Right lobe of liver (tissue), 6 donors: ENCODE measurements around the gene GPR33. TPM values are rescaled to one million over a fixed set of nuclear protein-coding genes. Genes with fewer than 3 reads are reported as not detected.

Source experiments
- ATAC-seq, 4 donors: fragments of 200-7000 bp; cut with Tn5 transposase; one replicate each; pipeline ENCODE4 v1.9.1; 2020; ENCODE audit warnings: mild to moderate bottlenecking in 4 of 4, moderate library complexity in 4 of 4
- DNase-seq, 3 donors: peaks; one replicate each; pipeline ENCODE4 v3.0.0-alpha.2; 2020
- H3K27ac ChIP-seq, 3 donors: fragments of 200-600 bp; one replicate each; pipeline ENCODE4 v1.8.0; 2022
- H3K27me3 ChIP-seq, 2 donors: fragments of 200-600 bp; one replicate each; pipeline ENCODE4 v1.8.0; 2022
- H3K36me3 ChIP-seq, 4 donors: fragments of 200-600 bp; sonication (generic) in 1 of 4; one replicate each; pipeline versions ENCODE4 v1.5.1 to v1.8.0; 2017 to 2022; ENCODE audit warnings: control low read depth in 1 of 4
- H3K4me1 ChIP-seq, 4 donors: fragments of 200-600 bp; sonication (generic) in 1 of 4; one replicate each; pipeline versions ENCODE4 v1.5.1 to v1.8.0; 2017 to 2022; ENCODE audit warnings: control low read depth in 1 of 4
- H3K4me3 ChIP-seq, 3 donors: fragments of 200-600 bp; one replicate each; pipeline ENCODE4 v1.8.0; 2022
- H3K9me3 ChIP-seq, 4 donors: fragments of 200-600 bp; sonication (generic) in 1 of 4; one replicate each; pipeline versions ENCODE4 v1.5.1 to v1.8.0; 2017 to 2022; ENCODE audit warnings: control low read depth in 1 of 4
- POLR2A ChIP-seq: fragments of 450-650 bp; IDR thresholded peaks from one replicate; pipeline ENCODE4 v1.6.1; 2017; ENCODE audit warnings: antibody characterized with exemption, mild to moderate bottlenecking
- WGBS: methylation state at CpG from one replicate; pipeline ENCODE4 v1.1.6; 2018; ENCODE audit warnings: low coverage, low lambda C conversion rate; ENCODE audit not compliant: insufficient coverage; ENCODE audit errors: missing lambda C conversion rate; 5-methylcytosine and 5-hydroxymethylcytosine counted together
- intact Hi-C, 2 donors: fragments of 100-400 bp; cut with DNase I; formaldehyde crosslinking; loops; one replicate each; pipeline versions ENCODE4 v1.11.2 to v1.14.1; 2022
- total RNA-seq, 6 experiments: library from RNA; depleted of rRNA in 2 of 6; stranded (reverse); fragments of >200 nt in 2 of 6; fragmentation: NEBNext Ultra II Directional in 3 of 6; extraction: Animal tissue kit (Norgen Biotek cat#: 25700) in 3 of 6; gene quantifications; one replicate each; pipeline versions ENCODE4 v1.1.0 to v1.2.4, GENCODE V29; 2016 to 2023
- TF ChIP-seq, protein P1 (sequence below), 4 donors: fragments of 200-600 bp in 3 of 4; fragments of 450-650 bp in 1 of 4; IDR thresholded peaks; one replicate each; pipeline versions ENCODE4 v1.5.1 to v1.8.0; 2016 to 2022; ENCODE audit warnings: antibody characterized with exemption in 4 of 4, mild to moderate bottlenecking in 2 of 4
- donor health status: DM: no; HTN: yes; CAD: no.
- donor health status: DM: no; HTN: no; CAD: no.
- donor health status: DM: no; HTN: no; CAD: no.
- donor health status: DM: no; HTN: yes; CAD: no.
- donor health status: DM: no; HTN: yes; CAD: no.

Gene GPR33
- total RNA-seq, 6 experiments from 2014 or later, result not detected

DNA sequence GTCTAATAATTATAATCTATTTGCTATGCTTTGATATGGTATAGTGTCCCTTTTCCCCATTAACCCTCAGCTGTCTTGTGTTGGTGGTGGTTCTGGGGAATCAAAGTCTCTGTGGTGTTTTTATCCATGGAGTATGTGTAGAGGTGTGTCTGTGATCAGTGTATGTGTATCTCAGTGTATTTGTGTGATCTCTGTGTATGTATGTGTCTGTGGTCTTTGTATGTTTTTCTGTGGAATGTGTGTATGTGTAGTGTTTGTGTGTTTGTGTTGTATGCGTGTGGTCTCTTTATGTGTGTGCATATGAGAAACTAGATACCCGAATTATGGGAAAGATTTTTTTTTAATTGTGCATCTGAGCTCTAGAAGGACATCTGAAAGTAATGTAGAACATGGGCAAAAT, 1.1 kb downstream of the GPR33 start:
- H3K4me1 ChIP-seq, result no peaks in the 10 kb centered on the region
- DNase-seq (no peak), ATAC-seq (no peak)
- no peak overlapping the region for H3K4me3 ChIP-seq
- H3K27me3 ChIP-seq, result no peaks in the 10 kb centered on the region
- H3K27ac ChIP-seq, result no peak overlapping the region
- H3K9me3 ChIP-seq, result no peaks in the 10 kb centered on the region
- TF ChIP-seq, protein P1, sequence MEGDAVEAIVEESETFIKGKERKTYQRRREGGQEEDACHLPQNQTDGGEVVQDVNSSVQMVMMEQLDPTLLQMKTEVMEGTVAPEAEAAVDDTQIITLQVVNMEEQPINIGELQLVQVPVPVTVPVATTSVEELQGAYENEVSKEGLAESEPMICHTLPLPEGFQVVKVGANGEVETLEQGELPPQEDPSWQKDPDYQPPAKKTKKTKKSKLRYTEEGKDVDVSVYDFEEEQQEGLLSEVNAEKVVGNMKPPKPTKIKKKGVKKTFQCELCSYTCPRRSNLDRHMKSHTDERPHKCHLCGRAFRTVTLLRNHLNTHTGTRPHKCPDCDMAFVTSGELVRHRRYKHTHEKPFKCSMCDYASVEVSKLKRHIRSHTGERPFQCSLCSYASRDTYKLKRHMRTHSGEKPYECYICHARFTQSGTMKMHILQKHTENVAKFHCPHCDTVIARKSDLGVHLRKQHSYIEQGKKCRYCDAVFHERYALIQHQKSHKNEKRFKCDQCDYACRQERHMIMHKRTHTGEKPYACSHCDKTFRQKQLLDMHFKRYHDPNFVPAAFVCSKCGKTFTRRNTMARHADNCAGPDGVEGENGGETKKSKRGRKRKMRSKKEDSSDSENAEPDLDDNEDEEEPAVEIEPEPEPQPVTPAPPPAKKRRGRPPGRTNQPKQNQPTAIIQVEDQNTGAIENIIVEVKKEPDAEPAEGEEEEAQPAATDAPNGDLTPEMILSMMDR (IDR thresholded peaks at IDR 0.05), result no peak
- TF ChIP-seq POLR2A, result no peak
- 78% methylated on average over 2 of the region's 2 CpGs for WGBS
- intact Hi-C loops, result no loop called here
- H3K36me3 ChIP-seq, result no peaks in the 10 kb centered on the region

DNA sequence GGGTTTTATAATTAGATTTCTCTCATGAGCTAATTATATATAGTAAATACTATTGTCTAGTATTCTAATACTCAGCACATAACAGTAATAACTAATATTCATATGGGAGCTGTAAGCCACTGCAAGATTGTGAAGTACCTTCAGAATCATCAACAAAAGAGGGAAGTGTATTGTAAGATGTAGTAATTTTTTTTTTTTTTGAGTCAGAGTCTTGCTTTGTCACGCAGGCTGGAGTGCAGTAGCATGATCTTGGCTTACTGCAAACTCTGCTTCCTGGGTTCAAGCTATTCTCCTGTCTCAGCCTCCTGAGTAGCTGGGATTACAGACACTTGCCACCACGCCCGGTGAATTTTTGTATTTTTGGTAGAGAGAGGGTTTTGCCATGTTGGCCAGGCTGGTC, 3.1 kb downstream of the GPR33 start:
- no peaks in the 10 kb centered on the region for H3K36me3 ChIP-seq
- ATAC-seq (no peak), DNase-seq (no peak)
- no peak overlapping the region for H3K27ac ChIP-seq
- no peaks in the 10 kb centered on the region for H3K4me1 ChIP-seq
- H3K9me3 ChIP-seq, result no peaks in the 10 kb centered on the region
- no peaks in the 10 kb centered on the region for H3K27me3 ChIP-seq
- intact Hi-C loops, result no loop called here
- WGBS, result 65% methylated on average over 3 of the region's 3 CpGs
- no peak overlapping the region for H3K4me3 ChIP-seq
- TF ChIP-seq, protein P1 (IDR thresholded peaks at IDR 0.05), result no peak
- no peak for TF ChIP-seq POLR2A

DNA sequence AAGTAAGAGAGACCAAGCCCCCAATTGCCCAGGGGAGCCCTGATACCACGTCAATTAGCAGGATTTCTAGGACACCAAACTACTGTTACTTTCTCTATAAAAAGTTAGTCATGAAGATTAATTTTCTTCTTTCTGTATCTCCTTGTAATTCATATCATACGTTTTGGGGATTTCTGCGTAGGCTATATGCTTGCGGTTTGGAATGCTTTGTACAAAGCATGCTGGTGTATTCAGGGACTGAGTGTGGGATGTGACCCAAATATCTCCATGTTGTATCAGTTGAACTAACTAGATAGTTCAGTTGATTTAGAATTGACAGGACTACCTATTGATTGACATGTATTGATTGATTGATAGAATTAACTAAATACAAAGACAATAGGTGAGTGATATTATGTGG, 7.7 kb downstream of the GPR33 start:
- WGBS, result 73% methylated on average over 4 of the region's 4 CpGs
- H3K36me3 ChIP-seq, result no peaks in the 10 kb centered on the region
- H3K4me3 ChIP-seq, result no peak overlapping the region
- TF ChIP-seq, protein P1 (IDR thresholded peaks at IDR 0.05), result no peak
- TF ChIP-seq POLR2A, result no peak
- DNase-seq, result no peak
- intact Hi-C loops, result no loop called here
- no peaks in the 10 kb centered on the region for H3K4me1 ChIP-seq
- H3K27me3 ChIP-seq, result no peaks in the 10 kb centered on the region
- H3K9me3 ChIP-seq, result no peaks in the 10 kb centered on the region
- no peak for ATAC-seq
- no peak overlapping the region for H3K27ac ChIP-seq

DNA sequence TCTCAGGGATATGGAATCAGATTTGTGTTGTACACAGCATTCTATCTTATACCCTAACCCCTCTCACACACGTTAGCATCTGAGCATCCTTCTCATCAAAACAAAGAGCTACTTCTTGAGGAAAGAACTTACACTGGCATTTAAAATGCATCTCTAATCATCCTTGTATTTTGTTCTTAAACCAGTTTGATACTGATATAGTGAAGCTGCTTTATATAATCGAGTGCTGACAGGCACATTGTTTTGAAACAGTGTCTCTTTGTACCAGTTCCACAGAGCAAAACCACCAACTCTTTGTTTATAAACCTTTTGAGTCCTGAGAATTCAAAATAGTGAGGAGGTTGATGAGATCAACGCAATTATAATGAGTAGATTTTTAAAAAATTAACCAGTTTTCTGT, 8.8 kb downstream of the GPR33 start:
- H3K4me1 ChIP-seq, result no peaks in the 10 kb centered on the region
- H3K27ac ChIP-seq, result no peak overlapping the region
- ATAC-seq (no peak), DNase-seq (no peak)
- H3K36me3 ChIP-seq, result no peaks in the 10 kb centered on the region
- H3K27me3 ChIP-seq, result no peaks in the 10 kb centered on the region
- WGBS, result 59% methylated on average over 3 of the region's 3 CpGs
- TF ChIP-seq POLR2A, result no peak
- TF ChIP-seq, protein P1 (IDR thresholded peaks at IDR 0.05), result no peak
- intact Hi-C loops, result no loop called here
- H3K9me3 ChIP-seq, result no peaks in the 10 kb centered on the region
- no peak overlapping the region for H3K4me3 ChIP-seq

DNA sequence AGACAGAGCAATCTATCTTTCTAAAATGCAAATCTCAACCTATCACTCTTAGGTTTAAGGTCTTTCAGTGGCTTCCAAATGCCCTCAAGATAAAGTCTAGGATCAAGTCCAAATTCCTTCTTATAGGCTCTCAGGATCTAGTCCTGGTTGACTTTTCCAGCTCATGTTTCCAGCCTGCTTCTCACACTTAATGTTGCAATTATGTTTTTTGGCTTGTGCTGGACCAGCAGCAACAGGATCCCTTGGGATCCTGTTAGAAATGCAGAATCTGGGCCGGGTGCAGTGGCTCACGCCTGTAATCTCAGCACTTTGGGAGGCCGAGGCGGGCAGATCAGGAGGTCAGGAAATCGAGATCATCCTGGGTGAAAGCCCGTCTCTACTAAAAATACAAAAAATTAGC, 10.6 kb downstream of the GPR33 start:
- no peak for DNase-seq
- intact Hi-C loops, result no loop called here
- 82% methylated on average over 6 of the region's 6 CpGs for WGBS
- no peak overlapping the region for H3K27ac ChIP-seq
- H3K27me3 ChIP-seq, result no peaks in the 10 kb centered on the region
- no peaks in the 10 kb centered on the region for H3K36me3 ChIP-seq
- no peak for ATAC-seq
- H3K4me1 ChIP-seq, result no peaks in the 10 kb centered on the region
- no peak for TF ChIP-seq POLR2A
- TF ChIP-seq, protein P1 (IDR thresholded peaks at IDR 0.05), result no peak
- H3K9me3 ChIP-seq, result no peaks in the 10 kb centered on the region
- H3K4me3 ChIP-seq, result no peak overlapping the region
